HCT116 (cell line): ENCODE measurements around the gene RPTOR. TPM values are rescaled to one million over a fixed set of nuclear protein-coding genes. Genes with fewer than 3 reads are reported as not detected.

Source experiments
- ATAC-seq: fragments of 200-7000 bp; cut with Tn5 transposase; 2 replicates; pipeline ENCODE4 v1.9.1; 2020; ENCODE audit warnings: mild to moderate bottlenecking, moderate library complexity
- BruUV-seq: library from RNA; stranded (reverse); fragments of 400-500 nt; replicated peaks from 2 replicates; lab custom pipeline; 2021; lab: Mats Ljungman, UMichigan
- CTCF ChIA-PET: fragments of 300-600 bp; sonication (Branson Sonifier 250); formaldehyde crosslinking; loops from one replicate; lab custom pipeline; 2021; ENCODE audit warnings: antibody characterized with exemption; lab: Charles Lee
- POLR2A ChIA-PET: fragments of 300-600, 350-600 bp; sonication (Branson Sonifier 250); formaldehyde crosslinking; loops from one replicate; lab custom pipeline; 2021; ENCODE audit warnings: antibody characterized with exemption; lab: Charles Lee
- RAD21 ChIA-PET, 2 experiments: fragments of 300-600 bp; sonication (Branson Sonifier 250); formaldehyde crosslinking; loops; one replicate each; lab custom pipeline; 2023; ENCODE audit warnings: low total read pairs in 2 of 2; ENCODE audit not compliant: uncharacterized antibody in 2 of 2, unreplicated experiment in 2 of 2, low non-redundant PET in 1 of 2; lab: Charles Lee
- DNase-seq: peaks from one replicate; pipeline ENCODE4 v3.0.0-alpha.2; 2010; ENCODE audit warnings: low read depth, low spot score
- H2AFZ ChIP-seq: fragments of 200-600 bp; shearing (Covaris generic), sonication (generic); 2 replicates; pipeline ENCODE4 v1.6.1; 2017; ENCODE audit warnings: low read depth, mixed run types, mixed read lengths, antibody characterized with exemption, low read length; ENCODE audit not compliant: poor library complexity, severe bottlenecking
- H3K27ac ChIP-seq: 2 replicates; pipeline ENCODE4 v1.5.1; 2012; ENCODE audit warnings: low read depth, low read length
- H3K27me3 ChIP-seq: fragments of 200-600 bp; sonication (generic); 2 replicates; pipeline ENCODE4 v1.6.1; 2016; ENCODE audit warnings: mixed run types, low read length, mixed read lengths; ENCODE audit not compliant: insufficient read depth
- H3K36me3 ChIP-seq, 2 experiments: fragments of 200-500 bp in 1 of 2; fragments of 200-600 bp in 1 of 2; sonication (Bioruptor generic) in 1 of 2; sonication (generic) in 1 of 2; 2 replicates each; pipeline versions ENCODE4 v1.5.1 to v1.6.1; 2014 to 2016; ENCODE audit warnings: low read length in 2 of 2, inconsistent platforms in 1 of 2, mixed read lengths in 1 of 2, mixed run types in 1 of 2; ENCODE audit not compliant: insufficient read depth in 2 of 2, control insufficient read depth in 1 of 2
- H3K4me1 ChIP-seq, 2 experiments: fragments of 200-600 bp in 1 of 2; sonication (generic) in 1 of 2; 2 replicates each; pipeline versions ENCODE4 v1.5.1 to v1.6.1; 2012 to 2017; ENCODE audit warnings: low read length in 2 of 2, inconsistent platforms in 1 of 2, mild to moderate bottlenecking in 1 of 2, mixed read lengths in 1 of 2, mixed run types in 1 of 2, moderate library complexity in 1 of 2; ENCODE audit not compliant: insufficient read depth in 2 of 2, control insufficient read depth in 1 of 2
- H3K4me2 ChIP-seq: fragments of 200-600 bp; sonication (generic); 2 replicates; pipeline ENCODE4 v1.6.1; 2017; ENCODE audit warnings: mixed run types, low read length, mixed read lengths
- H3K4me3 ChIP-seq, 2 experiments: fragments of 200-600 bp in 1 of 2; sonication (generic) in 1 of 2; replicated peaks in 1 of 2; 2 replicates each; pipeline ENCODE4 v1.5.1; 2011 to 2016; ENCODE audit warnings: low read length in 2 of 2, control low read depth in 1 of 2, low read depth in 1 of 2, mild to moderate bottlenecking in 1 of 2, mixed read lengths in 1 of 2, mixed run types in 1 of 2
- H3K79me2 ChIP-seq: fragments of 200-600 bp; sonication (generic); 2 replicates; pipeline ENCODE4 v1.6.1; 2017; ENCODE audit warnings: mild to moderate bottlenecking, mixed run types, low read length, moderate library complexity, mixed read lengths; ENCODE audit not compliant: insufficient read depth
- H3K9ac ChIP-seq: fragments of 200-600 bp; sonication (generic); 2 replicates; pipeline ENCODE4 v1.6.1; 2016; ENCODE audit warnings: low read length, mixed read lengths
- H3K9me2 ChIP-seq: fragments of 200-600 bp; sonication (generic), shearing (Covaris generic); 2 replicates; pipeline ENCODE4 v1.6.1; 2017; ENCODE audit warnings: mixed run types, mild to moderate bottlenecking, moderate library complexity; ENCODE audit not compliant: insufficient read depth
- H3K9me3 ChIP-seq, 2 experiments: fragments of 200-500 bp in 1 of 2; fragments of 200-600 bp in 1 of 2; sonication (Bioruptor generic) in 1 of 2; sonication (generic) in 1 of 2; 2 replicates each; pipeline ENCODE4 v1.6.1; 2014 to 2017; ENCODE audit warnings: low read length in 2 of 2, mixed read lengths in 2 of 2, inconsistent platforms in 1 of 2, low read depth in 1 of 2, mild to moderate bottlenecking in 1 of 2, mixed run types in 1 of 2, moderate library complexity in 1 of 2; ENCODE audit not compliant: control insufficient read depth in 1 of 2, insufficient read depth in 1 of 2
- H4K20me1 ChIP-seq: fragments of 200-600 bp; sonication (generic), shearing (Covaris generic); 2 replicates; pipeline ENCODE4 v1.6.1; 2017; ENCODE audit warnings: mixed run types, mild to moderate bottlenecking, moderate library complexity; ENCODE audit not compliant: insufficient read depth
- EZH2 ChIP-seq: fragments of 200-600 bp; sonication (generic); IDR thresholded peaks from 2 replicates; pipeline ENCODE4 v1.6.1; 2017; ENCODE audit warnings: antibody characterized with exemption, mixed run types
- FOSL1 ChIP-seq: IDR thresholded peaks from 2 replicates; pipeline ENCODE4 v1.6.1; 2012; ENCODE audit warnings: low read depth
- JUND ChIP-seq: IDR thresholded peaks from 2 replicates; pipeline ENCODE4 v1.6.1; 2012
- POLR2A ChIP-seq: IDR thresholded peaks from 2 replicates; pipeline ENCODE4 v1.7.0; 2011; ENCODE audit warnings: borderline replicate concordance; ENCODE audit not compliant: insufficient read depth, insufficient read length; ENCODE audit errors: extremely low read depth
- POLR2AphosphoS5 ChIP-seq: IDR thresholded peaks from 2 replicates; pipeline ENCODE4 v1.6.1; 2011; ENCODE audit warnings: mild to moderate bottlenecking, low read depth, low read length, moderate library complexity
- RAD21 ChIP-seq: IDR thresholded peaks from 2 replicates; pipeline ENCODE4 v1.6.1; 2012; ENCODE audit warnings: low read depth, mild to moderate bottlenecking
- SIN3A ChIP-seq: IDR thresholded peaks from 2 replicates; pipeline ENCODE4 v1.6.1; 2012; ENCODE audit warnings: low read depth
- SP1 ChIP-seq: IDR thresholded peaks from 2 replicates; pipeline ENCODE4 v1.6.1; 2012; ENCODE audit warnings: low read depth
- SRF ChIP-seq: IDR thresholded peaks from 2 replicates; pipeline ENCODE4 v1.6.1; 2012; ENCODE audit warnings: low read depth
- TCF7L2 ChIP-seq: IDR thresholded peaks from 2 replicates; pipeline ENCODE4 v1.7.0; 2011; ENCODE audit warnings: borderline replicate concordance, inconsistent platforms; ENCODE audit not compliant: insufficient read depth, insufficient read length; ENCODE audit errors: extremely low read depth
- YY1 ChIP-seq: IDR thresholded peaks from 2 replicates; pipeline ENCODE4 v1.6.1; 2011; ENCODE audit warnings: low read length, low read depth, moderate library complexity, mild to moderate bottlenecking; ENCODE audit not compliant: insufficient replicate concordance; ENCODE audit errors: extremely low read depth
- ZFX ChIP-seq: fragments of 450-650 bp; IDR thresholded peaks from 2 replicates; pipeline ENCODE4 v1.6.1; 2017
- intact Hi-C: fragments of 100-400 bp; cut with micrococcal nuclease; formaldehyde crosslinking; loops from 2 replicates; pipeline ENCODE4 v1.10.0; 2022
- total RNA-seq: library from RNA; stranded (reverse); gene quantifications from one replicate; pipeline ENCODE4 v1.2.1, GENCODE V29; 2021; ENCODE audit not compliant: unreplicated experiment
- TF ChIP-seq, protein P1 (sequence below): IDR thresholded peaks from 2 replicates; pipeline ENCODE4 v1.6.1; 2011; ENCODE audit warnings: mild to moderate bottlenecking, low read length, moderate library complexity; ENCODE audit not compliant: insufficient replicate concordance; ENCODE audit errors: extremely low read depth
- TF ChIP-seq, protein P2 (sequence below): IDR thresholded peaks from 2 replicates; pipeline ENCODE4 v1.6.1; 2012
- TF ChIP-seq, protein P3 (sequence below): IDR thresholded peaks from 2 replicates; pipeline ENCODE4 v1.6.1; 2012
- TF ChIP-seq, protein P4 (sequence below), 3 experiments: fragments of 200-600 bp in 1 of 3; sonication (generic) in 1 of 3; IDR thresholded peaks in 2 of 3; conservative IDR thresholded peaks in 1 of 3; 2 replicates each; pipeline ENCODE4 v1.5.1; 2012 to 2017; ENCODE audit warnings: low read depth in 2 of 3, low read length in 2 of 3, antibody characterized with exemption in 1 of 3, borderline replicate concordance in 1 of 3, control low read depth in 1 of 3, mild to moderate bottlenecking in 1 of 3, mixed read lengths in 1 of 3, mixed run types in 1 of 3, moderate library complexity in 1 of 3; ENCODE audit not compliant: insufficient read depth in 1 of 3

The RPTOR gene
- total RNA-seq, 1 experiment from 2014 or later: 69.5 TPM

GRCh38 chr17:80761110-80761871, 216.7 kb downstream of the RPTOR start (continued):
- TF ChIP-seq EZH2 (no peak), SP1 (peak; percentile 91), POLR2AphosphoS5 (peak; percentile 33; the same call in 1 of the 2 replicates), ZFX (no peak), SIN3A (peak; percentile 97), POLR2A (no peak), RAD21 (peak; percentile 49), TCF7L2 (peak; percentile 18)
- TF ChIP-seq, protein P1, sequence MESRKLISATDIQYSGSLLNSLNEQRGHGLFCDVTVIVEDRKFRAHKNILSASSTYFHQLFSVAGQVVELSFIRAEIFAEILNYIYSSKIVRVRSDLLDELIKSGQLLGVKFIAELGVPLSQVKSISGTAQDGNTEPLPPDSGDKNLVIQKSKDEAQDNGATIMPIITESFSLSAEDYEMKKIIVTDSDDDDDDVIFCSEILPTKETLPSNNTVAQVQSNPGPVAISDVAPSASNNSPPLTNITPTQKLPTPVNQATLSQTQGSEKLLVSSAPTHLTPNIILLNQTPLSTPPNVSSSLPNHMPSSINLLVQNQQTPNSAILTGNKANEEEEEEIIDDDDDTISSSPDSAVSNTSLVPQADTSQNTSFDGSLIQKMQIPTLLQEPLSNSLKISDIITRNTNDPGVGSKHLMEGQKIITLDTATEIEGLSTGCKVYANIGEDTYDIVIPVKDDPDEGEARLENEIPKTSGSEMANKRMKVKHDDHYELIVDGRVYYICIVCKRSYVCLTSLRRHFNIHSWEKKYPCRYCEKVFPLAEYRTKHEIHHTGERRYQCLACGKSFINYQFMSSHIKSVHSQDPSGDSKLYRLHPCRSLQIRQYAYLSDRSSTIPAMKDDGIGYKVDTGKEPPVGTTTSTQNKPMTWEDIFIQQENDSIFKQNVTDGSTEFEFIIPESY: no peak
- TF ChIP-seq, protein P2, sequence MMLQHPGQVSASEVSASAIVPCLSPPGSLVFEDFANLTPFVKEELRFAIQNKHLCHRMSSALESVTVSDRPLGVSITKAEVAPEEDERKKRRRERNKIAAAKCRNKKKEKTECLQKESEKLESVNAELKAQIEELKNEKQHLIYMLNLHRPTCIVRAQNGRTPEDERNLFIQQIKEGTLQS: peak; percentile 62; the same call in 1 of the 2 replicates

GRCh38 chr17:80762076-80762475, 217.4 kb downstream of the RPTOR start:
- ATAC-seq: 0 out of 2 replicates have a peak, but pooled peaks have one; percentile 4
- H3K79me2 ChIP-seq: no peaks in the 10 kb centered on the region
- no peaks in the 10 kb centered on the region for H3K9me2 ChIP-seq
- peak overlapping the region; percentile 74 for H3K4me2 ChIP-seq
- no peak overlapping the region for H2AFZ ChIP-seq
- peak overlapping the region; percentile 44 for H3K9ac ChIP-seq
- H3K36me3 ChIP-seq: no peaks in the 10 kb centered on the region
- ChIA-PET POLR2A (interaction anchor here (0.6 kb wide), 1 partner anchor 211 kb away, joined by 5 read pairs; no protein-coding TSS in a partner anchor), RAD21 (no interaction called here), CTCF (no interaction called here)
- peak overlapping the region; percentile 51; the same call in 1 of the 2 replicates for H3K27ac ChIP-seq
- BruUV-seq: no TSS peak
- H3K4me3 ChIP-seq: 0 out of 4 replicates have a peak overlapping the region, but pooled peaks of 1 of the 2 experiments have one; percentile 43
- no peaks in the 10 kb centered on the region for H3K27me3 ChIP-seq
- H3K4me1 ChIP-seq: peaks cover 31 to 43% of the 10 kb centered on the region in 2 experiments
- no peak for DNase-seq
- H3K9me3 ChIP-seq: no peaks in the 10 kb centered on the region
- intact Hi-C loops: no loop called here
- no peaks in the 10 kb centered on the region for H4K20me1 ChIP-seq
- TF ChIP-seq SRF (no peak), SIN3A (no peak), FOSL1 (no peak), RAD21 (no peak), POLR2A (no peak), JUND (no peak), SP1 (no peak), ZFX (no peak), YY1 (no peak)
- TF ChIP-seq, protein P2: no peak
- TF ChIP-seq, protein P3, sequence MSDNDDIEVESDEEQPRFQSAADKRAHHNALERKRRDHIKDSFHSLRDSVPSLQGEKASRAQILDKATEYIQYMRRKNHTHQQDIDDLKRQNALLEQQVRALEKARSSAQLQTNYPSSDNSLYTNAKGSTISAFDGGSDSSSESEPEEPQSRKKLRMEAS: no peak
- TF ChIP-seq, protein P4, sequence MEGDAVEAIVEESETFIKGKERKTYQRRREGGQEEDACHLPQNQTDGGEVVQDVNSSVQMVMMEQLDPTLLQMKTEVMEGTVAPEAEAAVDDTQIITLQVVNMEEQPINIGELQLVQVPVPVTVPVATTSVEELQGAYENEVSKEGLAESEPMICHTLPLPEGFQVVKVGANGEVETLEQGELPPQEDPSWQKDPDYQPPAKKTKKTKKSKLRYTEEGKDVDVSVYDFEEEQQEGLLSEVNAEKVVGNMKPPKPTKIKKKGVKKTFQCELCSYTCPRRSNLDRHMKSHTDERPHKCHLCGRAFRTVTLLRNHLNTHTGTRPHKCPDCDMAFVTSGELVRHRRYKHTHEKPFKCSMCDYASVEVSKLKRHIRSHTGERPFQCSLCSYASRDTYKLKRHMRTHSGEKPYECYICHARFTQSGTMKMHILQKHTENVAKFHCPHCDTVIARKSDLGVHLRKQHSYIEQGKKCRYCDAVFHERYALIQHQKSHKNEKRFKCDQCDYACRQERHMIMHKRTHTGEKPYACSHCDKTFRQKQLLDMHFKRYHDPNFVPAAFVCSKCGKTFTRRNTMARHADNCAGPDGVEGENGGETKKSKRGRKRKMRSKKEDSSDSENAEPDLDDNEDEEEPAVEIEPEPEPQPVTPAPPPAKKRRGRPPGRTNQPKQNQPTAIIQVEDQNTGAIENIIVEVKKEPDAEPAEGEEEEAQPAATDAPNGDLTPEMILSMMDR (IDR thresholded peaks at IDR 0.05 in 2 of 3, conservative IDR thresholded peaks at IDR 0.05 in 1 of 3; ENCODE audit: borderline replicate concordance in 1 of 3, insufficient read depth in 1 of 3, low read depth in 2 of 3, low read length in 2 of 3): no peak
